ENCODE data around the gene SLC37A1. TPM values are rescaled to one million over a fixed set of nuclear protein-coding genes. Genes with fewer than 3 reads are reported as not detected.

Gene SLC37A1
- total RNA-seq, 1 donor from 2014 or later, result 28.9 TPM

GRCh38 chr21:42575111-42575510 is 61.5 kb downstream of the SLC37A1 start:
- no peaks in the 10 kb centered on the region for H3K9me3 ChIP-seq
- no peaks in the 10 kb centered on the region for H3K27me3 ChIP-seq (ENCODE audit: low read depth)
- intact Hi-C loops (cut with DNase I), result no loop called here
- no peak for TF ChIP-seq CTCF (IDR thresholded peaks at IDR 0.05)
- no peak overlapping the region for H3K27ac ChIP-seq
- no peak for ATAC-seq
- no peak overlapping the region for H3K4me3 ChIP-seq
- H3K36me3 ChIP-seq, result peaks cover 24% of the 10 kb centered on the region
- peak; percentile 16 for DNase-seq
- H3K4me1 ChIP-seq, result no peaks in the 10 kb centered on the region

GRCh38 chr21:42576639-42577038 is 63.0 kb downstream of the SLC37A1 start:
- Histone ChIP-seq H3K4me1 (no peaks in the 10 kb centered on the region), H3K36me3 (peaks cover 12% of the 10 kb centered on the region), H3K4me3 (no peak overlapping the region), H3K27me3 (ENCODE audit: low read depth) (no peaks in the 10 kb centered on the region), H3K27ac (no peak overlapping the region), H3K9me3 (no peaks in the 10 kb centered on the region)
- intact Hi-C loops (cut with DNase I), result no loop called here
- DNase-seq, result no peak
- TF ChIP-seq CTCF (IDR thresholded peaks at IDR 0.05), result no peak
- ATAC-seq, result no peak

GRCh38 chr21:42578034-42578433 is 64.4 kb downstream of the SLC37A1 start:
- DNase-seq (peak; percentile 33), ATAC-seq (no peak)
- no peaks in the 10 kb centered on the region for H3K9me3 ChIP-seq
- peaks cover 8% of the 10 kb centered on the region for H3K36me3 ChIP-seq
- H3K4me3 ChIP-seq, result no peak overlapping the region
- no peaks in the 10 kb centered on the region for H3K4me1 ChIP-seq
- H3K27me3 ChIP-seq (ENCODE audit: low read depth), result no peaks in the 10 kb centered on the region
- no peak for TF ChIP-seq CTCF (IDR thresholded peaks at IDR 0.05)
- intact Hi-C loops (cut with DNase I), result no loop called here
- H3K27ac ChIP-seq, result no peak overlapping the region

GRCh38 chr21:42578761-42579415 is 65.2 kb downstream of the SLC37A1 start:
- no peak overlapping the region for H3K27ac ChIP-seq
- no peaks in the 10 kb centered on the region for H3K4me1 ChIP-seq
- no peaks in the 10 kb centered on the region for H3K9me3 ChIP-seq
- H3K4me3 ChIP-seq, result no peak overlapping the region
- peaks cover 8% of the 10 kb centered on the region for H3K36me3 ChIP-seq
- ATAC-seq (peak; percentile 13 to 22), DNase-seq (peak; percentile 50)
- intact Hi-C loops (cut with DNase I), result no loop called here
- TF ChIP-seq CTCF (IDR thresholded peaks at IDR 0.05), result no peak
- H3K27me3 ChIP-seq (ENCODE audit: low read depth), result no peaks in the 10 kb centered on the region

- no peaks in the 10 kb centered on the region for H3K27me3 ChIP-seq (ENCODE audit: low read depth)
- H3K9me3 ChIP-seq, result no peaks in the 10 kb centered on the region
- H3K27ac ChIP-seq, result no peak overlapping the region
- ATAC-seq (peak; percentile 14 to 25), DNase-seq (no peak)
- H3K36me3 ChIP-seq, result peaks cover 8% of the 10 kb centered on the region
- H3K4me3 ChIP-seq, result no peak overlapping the region
- TF ChIP-seq CTCF (IDR thresholded peaks at IDR 0.05), result no peak
- intact Hi-C loops (cut with DNase I), result no loop called here
- H3K4me1 ChIP-seq, result no peaks in the 10 kb centered on the region
These were observed 65.9 kb downstream of the SLC37A1 start for GRCh38 chr21:42579456-42580075.
